Measurements from ENCODE around the gene FBXO48. TPM values are rescaled to one million over a fixed set of nuclear protein-coding genes. Genes with fewer than 3 reads are reported as not detected.

The FBXO48 gene
- total and polyA plus RNA-seq, 2 donors = 0.66 to 1.4 TPM

DNA sequence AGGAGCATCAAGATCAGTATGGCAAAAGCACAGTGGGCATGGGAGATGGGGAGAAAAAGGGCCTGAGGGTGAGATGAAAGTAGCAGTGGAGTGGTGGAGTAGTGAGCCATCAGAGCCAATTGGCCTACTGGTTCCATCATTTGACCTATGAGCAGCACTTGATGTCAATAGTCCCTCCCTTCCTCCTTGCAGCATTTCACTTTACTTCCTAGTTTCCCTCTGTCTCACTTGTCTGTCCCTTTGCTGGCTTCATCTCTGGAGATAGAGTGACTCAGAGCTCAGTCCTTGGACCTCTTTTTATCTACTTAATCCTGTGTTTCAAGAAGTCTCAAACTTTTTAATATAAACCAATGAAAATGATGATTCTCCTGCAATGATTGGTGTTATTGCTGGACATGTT is 32.1 kb downstream of the FBXO48 start:
- no peaks in the 10 kb centered on the region for H3K36me3 ChIP-seq (ENCODE audit: control insufficient read depth in 2 of 2, insufficient read depth in 2 of 2, low read length in 1 of 2)
- H3K27ac ChIP-seq (ENCODE audit: low read depth in 1 of 2, low read length in 1 of 2) = no peak overlapping the region

DNA sequence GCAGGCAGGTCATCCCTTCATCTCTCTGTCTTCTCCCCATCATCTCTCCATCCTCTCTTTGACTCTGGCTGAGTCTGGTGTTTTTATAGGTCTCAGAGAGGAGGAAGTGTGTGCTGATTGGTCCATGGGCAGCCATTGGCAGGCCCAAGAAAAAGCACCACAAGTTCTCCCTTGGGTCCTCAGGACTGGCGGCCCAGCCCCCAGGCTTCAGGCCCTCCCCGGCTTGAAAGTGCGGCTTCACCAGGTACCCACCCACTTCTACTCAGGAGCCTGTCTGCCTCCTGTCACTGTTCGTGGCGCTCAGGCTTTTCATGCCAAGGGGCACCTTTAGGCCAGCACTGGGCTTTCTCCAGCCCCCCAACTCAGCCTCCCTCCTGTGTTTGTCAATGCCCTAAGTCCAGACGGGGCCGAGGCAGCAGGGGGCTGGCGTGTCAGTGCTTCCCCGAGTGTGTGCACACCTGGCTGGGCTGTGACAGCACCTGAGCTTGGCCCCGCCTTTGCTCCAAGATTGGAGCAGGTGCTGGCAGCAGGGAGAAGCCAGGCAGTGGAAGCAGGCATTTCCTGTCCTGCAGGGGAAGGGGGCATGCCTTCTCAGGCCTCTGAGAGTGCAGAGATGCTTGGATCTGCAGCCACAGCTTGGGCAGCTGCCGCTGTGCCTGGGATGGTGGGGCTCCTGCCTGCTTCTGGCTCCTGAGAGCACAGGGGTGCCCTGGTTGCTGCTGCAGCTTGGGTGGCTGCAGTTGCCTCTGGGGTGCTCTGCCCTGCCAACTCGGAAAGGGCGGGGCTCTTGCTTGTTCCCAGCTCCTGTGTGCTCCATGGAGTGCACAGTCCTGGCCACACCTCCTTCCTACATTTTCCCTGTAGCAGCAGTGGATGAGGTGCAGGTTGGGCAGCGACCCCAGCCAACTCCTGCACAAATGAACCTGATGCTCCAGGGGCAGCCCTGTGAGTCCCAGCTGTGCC is 34.1 kb downstream of the FBXO48 start:
- Histone ChIP-seq H3K36me3 (ENCODE audit: control insufficient read depth in 2 of 2, insufficient read depth in 2 of 2, low read length in 1 of 2) (no peaks in the 10 kb centered on the region), H3K27ac (ENCODE audit: low read depth in 1 of 2, low read length in 1 of 2) (no peak overlapping the region), H3K27me3 (ENCODE audit: control insufficient read depth in 2 of 2, insufficient read depth in 1 of 2, low read length in 1 of 2) (no peaks in the 10 kb centered on the region), H3K4me1 (ENCODE audit: control insufficient read depth in 2 of 2, insufficient read depth in 2 of 2, low read length in 2 of 2) (peaks cover 0 to 7% of the 10 kb centered on the region in 2 donors), H3K4me3 (ENCODE audit: low read length in 2 of 2) (no peak overlapping the region), H3K9me3 (ENCODE audit: control insufficient read depth in 2 of 2, insufficient read depth in 1 of 2, low read length in 1 of 2) (peaks cover 0 to 14% of the 10 kb centered on the region in 2 donors)
- 82% methylated on average over 14 of the region's 14 CpGs for WGBS
- no peak for DNase-seq (ENCODE audit: low read depth in 6 of 9, low spot score in 9 of 9)

More for the DNA sequence above, 32.1 kb downstream of the FBXO48 start:
- Histone ChIP-seq H3K27me3 (ENCODE audit: control insufficient read depth in 2 of 2, insufficient read depth in 1 of 2, low read length in 1 of 2) (no peaks in the 10 kb centered on the region), H3K9me3 (ENCODE audit: control insufficient read depth in 2 of 2, insufficient read depth in 1 of 2, low read length in 1 of 2) (peaks cover 0 to 14% of the 10 kb centered on the region in 2 donors), H3K4me3 (ENCODE audit: low read length in 2 of 2) (no peak overlapping the region), H3K4me1 (ENCODE audit: control insufficient read depth in 2 of 2, insufficient read depth in 2 of 2, low read length in 2 of 2) (peaks cover 0 to 15% of the 10 kb centered on the region in 2 donors)
- DNase-seq (ENCODE audit: low read depth in 6 of 9, low spot score in 9 of 9) = no peak

DNA sequence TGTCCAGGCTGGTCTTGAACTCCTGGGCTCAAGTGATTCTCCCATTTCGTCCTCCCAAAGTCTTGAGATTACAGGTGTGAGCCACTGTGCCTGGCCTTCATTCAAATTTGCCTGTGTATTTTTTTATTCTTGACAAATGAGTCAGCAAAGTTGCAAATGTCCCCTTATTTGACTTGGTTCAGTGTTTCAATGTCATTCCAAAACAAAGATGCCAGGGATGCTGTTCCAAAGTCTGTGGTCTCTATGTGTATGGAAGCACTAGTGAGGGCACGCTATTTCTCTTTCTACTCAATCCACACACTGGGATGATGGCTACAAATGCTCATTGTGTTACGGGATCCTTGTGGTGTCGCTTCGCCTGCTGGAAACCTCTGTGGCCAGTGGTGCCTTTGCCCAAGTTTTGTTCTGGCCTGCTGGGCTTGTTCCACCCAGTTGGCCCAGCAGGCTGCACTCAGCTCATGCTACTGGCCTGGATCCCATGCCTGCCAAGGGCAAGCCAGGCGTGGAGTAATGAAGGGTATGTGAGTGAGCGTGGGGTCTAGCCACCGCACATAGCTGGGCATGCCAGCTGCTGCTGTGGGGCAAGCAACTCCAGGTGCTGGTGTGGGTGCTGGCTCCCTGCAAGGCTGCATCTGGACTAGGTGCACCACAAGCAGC is 35.6 kb downstream of the FBXO48 start:
- no peak overlapping the region for H3K27ac ChIP-seq (ENCODE audit: low read depth in 1 of 2, low read length in 1 of 2)
- peaks cover 0 to under 1% of the 10 kb centered on the region in 2 donors for H3K4me1 ChIP-seq (ENCODE audit: control insufficient read depth in 2 of 2, insufficient read depth in 2 of 2, low read length in 2 of 2)
- H3K36me3 ChIP-seq (ENCODE audit: control insufficient read depth in 2 of 2, insufficient read depth in 2 of 2, low read length in 1 of 2) = no peaks in the 10 kb centered on the region
- DNase-seq (ENCODE audit: low read depth in 6 of 9, low spot score in 9 of 9) = no peak
- no peak overlapping the region for H3K4me3 ChIP-seq (ENCODE audit: low read length in 2 of 2)
- no peaks in the 10 kb centered on the region for H3K27me3 ChIP-seq (ENCODE audit: control insufficient read depth in 2 of 2, insufficient read depth in 1 of 2, low read length in 1 of 2)
- H3K9me3 ChIP-seq (ENCODE audit: control insufficient read depth in 2 of 2, insufficient read depth in 1 of 2, low read length in 1 of 2) = peaks cover 0 to 14% of the 10 kb centered on the region in 2 donors
- 86% methylated on average over 8 of the region's 8 CpGs for WGBS

DNA sequence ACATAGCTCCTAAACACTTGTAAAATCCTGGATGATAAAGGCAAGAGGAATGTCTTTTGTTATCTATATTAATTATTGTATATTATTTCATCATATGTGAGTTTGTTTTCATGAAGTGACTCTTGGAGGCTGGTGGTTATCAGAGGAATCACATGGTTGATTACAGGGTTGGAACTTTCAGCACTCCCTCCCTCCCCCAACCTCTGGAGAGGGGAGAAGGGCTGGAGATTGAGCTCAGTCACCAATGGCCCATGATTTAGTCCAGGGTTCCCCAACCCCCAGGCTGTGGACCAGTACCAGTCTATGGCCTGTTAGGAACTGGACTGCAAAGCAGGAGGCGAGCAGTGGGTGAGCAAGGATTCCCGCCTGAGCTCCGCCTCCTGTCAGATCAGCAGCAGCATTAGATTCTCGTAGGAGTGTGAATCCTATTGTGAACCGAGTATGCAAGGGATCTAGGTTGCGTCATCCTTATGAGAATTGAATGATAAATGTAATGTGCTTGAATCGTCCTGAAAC is 37.7 kb downstream of the FBXO48 start:
- WGBS = 96% methylated on average over 7 of the region's 7 CpGs
- Histone ChIP-seq H3K9me3 (ENCODE audit: control insufficient read depth in 2 of 2, insufficient read depth in 1 of 2, low read length in 1 of 2) (peaks cover 0 to 14% of the 10 kb centered on the region in 2 donors), H3K4me3 (ENCODE audit: low read length in 2 of 2) (no peak overlapping the region), H3K36me3 (ENCODE audit: control insufficient read depth in 2 of 2, insufficient read depth in 2 of 2, low read length in 1 of 2) (no peaks in the 10 kb centered on the region), H3K27me3 (ENCODE audit: control insufficient read depth in 2 of 2, insufficient read depth in 1 of 2, low read length in 1 of 2) (no peaks in the 10 kb centered on the region), H3K4me1 (ENCODE audit: control insufficient read depth in 2 of 2, insufficient read depth in 2 of 2, low read length in 2 of 2) (no peaks in the 10 kb centered on the region), H3K27ac (ENCODE audit: low read depth in 1 of 2, low read length in 1 of 2) (no peak overlapping the region)
- no peak for DNase-seq (ENCODE audit: low read depth in 6 of 9, low spot score in 9 of 9)

DNA sequence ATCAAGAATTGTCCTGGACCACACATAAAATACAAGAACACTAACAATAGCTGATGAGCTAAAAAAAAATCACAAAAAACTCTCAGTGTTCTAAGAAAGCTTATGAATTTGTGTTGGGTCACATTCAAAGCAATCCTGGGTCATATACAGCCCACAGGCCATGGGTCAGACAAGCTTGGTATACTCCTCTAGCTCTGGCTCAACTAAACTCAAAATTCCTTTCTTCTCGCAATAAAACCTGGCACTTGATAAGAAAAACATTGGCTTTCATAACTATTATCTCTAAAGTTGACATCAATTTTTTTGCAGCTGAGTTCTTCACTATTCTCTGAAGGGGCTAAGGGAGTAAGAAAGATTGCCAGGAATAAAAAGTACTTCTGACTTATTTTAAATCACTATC is 38.3 kb downstream of the FBXO48 start:
- Histone ChIP-seq H3K27ac (ENCODE audit: low read depth in 1 of 2, low read length in 1 of 2) (no peak overlapping the region), H3K9me3 (ENCODE audit: control insufficient read depth in 2 of 2, insufficient read depth in 1 of 2, low read length in 1 of 2) (peaks cover 0 to 14% of the 10 kb centered on the region in 2 donors), H3K36me3 (ENCODE audit: control insufficient read depth in 2 of 2, insufficient read depth in 2 of 2, low read length in 1 of 2) (no peaks in the 10 kb centered on the region), H3K27me3 (ENCODE audit: control insufficient read depth in 2 of 2, insufficient read depth in 1 of 2, low read length in 1 of 2) (no peaks in the 10 kb centered on the region), H3K4me1 (ENCODE audit: control insufficient read depth in 2 of 2, insufficient read depth in 2 of 2, low read length in 2 of 2) (no peaks in the 10 kb centered on the region), H3K4me3 (ENCODE audit: low read length in 2 of 2) (no peak overlapping the region)
- no peak for DNase-seq (ENCODE audit: low read depth in 6 of 9, low spot score in 9 of 9)
- WGBS = 91% methylated on average over 1 of the region's 1 CpG

DNA sequence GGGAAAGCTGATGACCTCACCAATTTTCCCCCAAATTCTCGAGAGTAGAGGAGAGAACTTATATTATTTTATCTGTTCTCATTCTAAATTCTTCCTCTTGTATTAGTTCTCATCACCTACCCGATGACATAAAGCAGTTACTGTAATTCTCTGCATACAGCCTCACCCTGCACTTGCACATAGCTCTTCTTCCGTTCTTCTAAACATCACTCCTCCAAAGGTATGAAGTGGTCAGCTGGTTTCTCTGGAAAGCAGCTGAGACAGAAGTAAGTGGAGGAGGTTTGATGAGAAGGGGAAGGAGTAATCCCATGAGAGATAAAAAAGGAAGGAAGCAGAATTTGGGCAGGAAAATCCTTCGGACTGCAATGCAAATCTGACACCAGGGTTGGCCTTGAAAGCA is 39.0 kb downstream of the FBXO48 start:
- peak overlapping the region in 1 of 2 donors; percentile 65 for H3K27ac ChIP-seq (ENCODE audit: low read depth in 1 of 2, low read length in 1 of 2)
- no peak for DNase-seq (ENCODE audit: low read depth in 6 of 9, low spot score in 9 of 9)
- no peaks in the 10 kb centered on the region for H3K36me3 ChIP-seq (ENCODE audit: control insufficient read depth in 2 of 2, insufficient read depth in 2 of 2, low read length in 1 of 2)
- peaks cover 0 to 9% of the 10 kb centered on the region in 2 donors for H3K9me3 ChIP-seq (ENCODE audit: control insufficient read depth in 2 of 2, insufficient read depth in 1 of 2, low read length in 1 of 2)
- H3K4me1 ChIP-seq (ENCODE audit: control insufficient read depth in 2 of 2, insufficient read depth in 2 of 2, low read length in 2 of 2) = no peaks in the 10 kb centered on the region
- no peaks in the 10 kb centered on the region for H3K27me3 ChIP-seq (ENCODE audit: control insufficient read depth in 2 of 2, insufficient read depth in 1 of 2, low read length in 1 of 2)
- whole genome bisulfite sequencing = 94% methylated on average over 4 of the region's 4 CpGs
- H3K4me3 ChIP-seq (ENCODE audit: low read length in 2 of 2) = no peak overlapping the region

DNA sequence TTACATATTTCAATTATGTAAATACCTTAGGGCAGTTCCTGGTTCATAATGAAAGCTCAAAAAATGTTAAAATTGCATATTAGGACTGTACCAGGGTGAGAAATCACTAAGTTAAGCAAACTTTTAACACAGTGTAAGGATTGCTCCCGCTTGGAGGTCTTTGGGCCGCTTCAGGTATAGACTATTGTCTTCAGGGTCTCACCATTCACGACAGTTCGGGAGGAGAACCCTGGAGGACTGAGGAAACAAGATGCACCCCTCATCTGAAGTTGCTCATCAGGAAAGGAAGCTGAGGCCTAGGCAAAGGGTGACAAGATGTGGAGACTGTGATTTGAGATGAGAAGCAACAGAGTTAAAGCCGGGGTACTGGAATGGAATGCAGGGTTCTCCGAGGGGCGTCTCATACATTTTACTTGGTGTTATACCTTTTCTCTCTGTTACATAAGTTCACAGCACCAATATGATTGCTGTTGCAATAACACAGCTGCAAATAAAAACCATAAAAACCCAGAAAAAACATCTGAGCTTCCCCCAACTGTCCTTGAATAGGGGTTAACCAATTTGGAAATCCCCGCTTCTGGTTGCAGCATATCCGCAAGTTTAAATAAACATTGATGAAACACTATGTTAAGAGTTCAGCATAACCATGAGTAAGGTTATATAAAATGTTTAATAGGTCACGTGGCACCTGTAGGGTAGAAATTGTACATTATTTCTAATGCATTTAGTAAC is 40.1 kb downstream of the FBXO48 start:
- 91% methylated on average over 10 of the region's 10 CpGs for WGBS
- no peaks in the 10 kb centered on the region for H3K4me1 ChIP-seq (ENCODE audit: control insufficient read depth in 2 of 2, insufficient read depth in 2 of 2, low read length in 2 of 2)
- H3K9me3 ChIP-seq (ENCODE audit: control insufficient read depth in 2 of 2, insufficient read depth in 1 of 2, low read length in 1 of 2) = peaks cover 0 to 4% of the 10 kb centered on the region in 2 donors
- no peak overlapping the region for H3K4me3 ChIP-seq (ENCODE audit: low read length in 2 of 2)
- DNase-seq (ENCODE audit: low read depth in 6 of 9, low spot score in 9 of 9) = peak in 1 of 9 donors; percentile 31
- H3K36me3 ChIP-seq (ENCODE audit: control insufficient read depth in 2 of 2, insufficient read depth in 2 of 2, low read length in 1 of 2) = no peaks in the 10 kb centered on the region
- peak overlapping the region; percentile 50 to 60 for H3K27ac ChIP-seq (ENCODE audit: low read depth in 1 of 2, low read length in 1 of 2)
- no peaks in the 10 kb centered on the region for H3K27me3 ChIP-seq (ENCODE audit: control insufficient read depth in 2 of 2, insufficient read depth in 1 of 2, low read length in 1 of 2)

DNA sequence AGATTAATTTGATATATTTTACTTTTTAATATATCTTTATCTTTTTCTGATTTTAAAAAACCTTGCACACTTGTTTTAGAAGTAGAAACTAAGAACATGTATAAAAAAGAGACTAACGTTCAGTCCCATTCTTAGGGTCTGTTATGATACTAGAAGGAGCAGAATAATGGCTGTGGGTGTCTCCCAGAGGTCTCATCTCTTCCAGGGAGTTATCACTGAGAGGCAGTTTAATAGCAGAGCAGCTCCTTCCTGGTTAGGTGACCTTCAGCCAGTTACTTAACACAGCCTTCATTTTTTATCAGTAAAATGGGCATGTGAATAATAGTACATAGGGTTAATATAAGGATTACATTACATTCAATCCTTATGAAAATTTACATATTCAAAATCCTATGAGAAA is 40.6 kb downstream of the FBXO48 start:
- Histone ChIP-seq H3K27ac (ENCODE audit: low read depth in 1 of 2, low read length in 1 of 2) (peak overlapping the region in 1 of 2 donors; percentile 50), H3K9me3 (ENCODE audit: control insufficient read depth in 2 of 2, insufficient read depth in 1 of 2, low read length in 1 of 2) (no peaks in the 10 kb centered on the region), H3K4me3 (ENCODE audit: low read length in 2 of 2) (no peak overlapping the region), H3K27me3 (ENCODE audit: control insufficient read depth in 2 of 2, insufficient read depth in 1 of 2, low read length in 1 of 2) (no peaks in the 10 kb centered on the region), H3K4me1 (ENCODE audit: control insufficient read depth in 2 of 2, insufficient read depth in 2 of 2, low read length in 2 of 2) (no peaks in the 10 kb centered on the region), H3K36me3 (ENCODE audit: control insufficient read depth in 2 of 2, insufficient read depth in 2 of 2, low read length in 1 of 2) (no peaks in the 10 kb centered on the region)
- 96% methylated on average over 1 of the region's 1 CpG for WGBS
- no peak for DNase-seq (ENCODE audit: low read depth in 6 of 9, low spot score in 9 of 9)
